GM21619 (cell line): ENCODE measurements around the gene CLEC12A.
"Not testable (repeated sequence)": the region's sequence is repeated elsewhere in the genome, so short reads cannot be mapped to it uniquely, and the experiment has no call there.

Experiments
- ATAC-seq: cut with Tn5 transposase; IDR thresholded peaks from one replicate; pipeline ENCODE4 v1.9.1; 2021; ENCODE audit not compliant: unreplicated experiment

Gene CLEC12A

DNA sequence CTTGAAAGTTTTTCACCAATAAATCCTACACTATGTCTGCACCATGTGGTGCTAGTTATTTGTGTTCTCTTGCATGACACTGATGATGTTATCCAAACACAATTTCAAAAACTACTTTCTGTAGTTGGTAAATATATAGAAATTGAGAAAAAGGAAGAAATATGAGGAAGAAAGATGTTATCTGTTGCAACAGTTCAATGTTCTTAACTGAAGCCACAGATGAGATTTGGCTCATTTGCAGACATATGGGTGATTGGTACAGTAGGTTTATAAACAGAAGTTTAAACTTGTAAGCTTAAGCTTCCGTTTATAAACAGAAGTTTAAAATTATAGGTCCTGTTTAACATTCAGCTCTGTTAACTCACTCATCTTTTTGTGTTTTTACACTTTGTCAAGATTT lies at the start of gene CLEC12A:
Gene CLEC12A, plus strand, starts transcription at position 229 of the 400 bp plus-strand sequence. CDS start 188 bp downstream, outside the sequence.
- ATAC-seq = no peak

DNA sequence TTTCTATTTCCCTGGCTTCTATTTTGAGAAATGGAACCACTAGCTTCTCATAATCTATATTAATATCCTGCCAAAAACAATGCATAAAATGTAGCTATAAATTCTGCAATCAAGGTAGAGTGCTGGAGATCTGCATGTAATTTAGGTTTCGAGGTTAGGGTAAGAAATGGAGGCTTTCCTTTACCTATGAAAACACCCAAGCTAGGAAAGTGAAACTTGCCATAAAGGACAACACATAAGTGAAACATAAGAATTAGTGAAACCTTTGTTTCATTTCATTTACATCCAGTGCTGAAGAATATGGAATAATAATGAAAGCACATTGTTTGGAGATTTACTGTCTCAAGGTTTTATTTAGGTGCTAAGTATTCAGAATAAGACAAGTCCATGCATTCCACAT lies 48.8 kb upstream of the CLEC12A start:
- ATAC-seq = no peak

DNA sequence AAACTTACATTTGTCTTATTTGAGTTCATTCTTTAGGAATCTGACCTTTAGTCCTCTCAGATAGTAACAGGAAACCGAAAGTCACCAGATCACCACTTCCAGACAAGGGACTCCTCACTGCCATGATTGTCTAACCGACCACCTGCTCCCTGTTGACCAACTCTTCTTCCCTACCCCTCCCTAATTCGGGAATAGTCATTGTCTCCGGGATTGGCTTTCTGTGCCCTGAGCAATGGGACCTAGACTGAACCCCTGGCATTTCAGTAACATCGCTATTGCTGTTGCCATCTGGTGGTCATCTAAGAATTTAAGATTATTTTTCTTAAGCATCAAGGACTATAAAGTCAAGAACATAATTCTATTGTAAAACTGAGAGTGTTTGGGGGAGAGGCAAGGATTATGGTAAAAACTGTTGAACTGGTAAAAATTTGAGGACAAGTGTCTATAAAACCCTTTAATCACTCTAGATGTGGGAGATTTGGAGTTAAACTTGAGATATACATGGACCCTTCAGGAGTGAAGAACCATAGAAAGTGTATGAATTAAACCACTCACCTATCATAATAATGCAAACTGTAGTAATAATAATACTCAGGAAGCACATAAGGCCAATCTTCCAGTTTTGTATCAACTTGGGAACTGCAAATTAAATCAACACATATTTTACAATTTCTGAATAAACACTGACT lies 45.4 kb upstream of the CLEC12A start:
- no peak for ATAC-seq

DNA sequence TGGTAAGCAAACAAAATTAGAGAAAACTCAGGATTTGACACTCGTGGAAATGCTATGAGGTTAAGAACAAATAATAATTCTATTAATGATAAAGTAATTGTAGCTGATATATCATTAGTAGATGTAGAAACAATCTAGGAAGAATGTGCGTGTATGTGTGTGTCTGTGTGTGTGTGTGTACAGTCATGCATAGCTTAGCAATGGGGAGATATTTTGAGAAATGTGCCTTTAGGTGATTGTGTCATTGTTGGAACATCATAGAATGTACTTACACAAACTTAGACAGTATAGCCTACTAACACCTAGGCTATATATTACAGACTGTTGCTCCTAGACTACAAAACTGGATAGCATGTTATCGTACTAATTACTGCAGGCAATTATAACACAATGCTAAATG lies 44.3 kb upstream of the CLEC12A start:
- ATAC-seq = no peak

DNA sequence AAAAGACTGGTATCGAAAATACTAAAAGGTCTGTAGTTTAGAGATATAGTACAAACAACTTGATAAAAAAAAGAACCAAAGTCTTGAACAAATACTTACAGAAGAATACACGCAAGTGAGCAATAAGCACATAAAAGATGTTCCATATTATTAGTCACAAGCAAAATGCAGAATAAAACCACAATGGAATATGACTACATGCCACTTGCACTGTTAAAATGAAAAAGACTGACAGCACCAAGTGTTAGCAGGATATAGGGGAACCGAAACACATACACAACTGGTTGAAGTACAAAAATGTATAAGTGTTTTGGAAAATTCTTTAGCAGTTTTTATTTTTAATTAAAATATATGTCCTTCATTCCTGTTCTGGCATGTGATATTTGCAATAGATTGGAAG lies 42.6 kb upstream of the CLEC12A start:
- no peak for ATAC-seq

DNA sequence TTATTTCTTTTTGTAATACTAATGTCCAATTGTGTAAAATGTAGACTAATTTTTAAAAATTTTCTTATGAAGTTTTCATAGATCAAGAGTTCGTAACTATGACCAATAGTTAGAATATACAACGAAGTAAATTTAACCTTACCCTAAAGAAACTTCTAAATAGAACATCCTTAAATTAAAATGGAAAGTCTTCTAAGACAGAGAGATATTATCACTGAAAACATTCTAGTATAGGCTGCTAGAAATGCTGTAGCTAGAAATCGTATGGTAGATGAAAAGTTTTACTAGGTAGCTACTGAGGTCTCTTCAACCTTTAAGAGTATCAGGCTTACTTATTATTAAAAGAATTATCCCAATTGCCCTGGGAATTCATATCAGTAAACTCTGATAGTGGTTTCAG lies 40.0 kb upstream of the CLEC12A start:
- ATAC-seq = no peak

DNA sequence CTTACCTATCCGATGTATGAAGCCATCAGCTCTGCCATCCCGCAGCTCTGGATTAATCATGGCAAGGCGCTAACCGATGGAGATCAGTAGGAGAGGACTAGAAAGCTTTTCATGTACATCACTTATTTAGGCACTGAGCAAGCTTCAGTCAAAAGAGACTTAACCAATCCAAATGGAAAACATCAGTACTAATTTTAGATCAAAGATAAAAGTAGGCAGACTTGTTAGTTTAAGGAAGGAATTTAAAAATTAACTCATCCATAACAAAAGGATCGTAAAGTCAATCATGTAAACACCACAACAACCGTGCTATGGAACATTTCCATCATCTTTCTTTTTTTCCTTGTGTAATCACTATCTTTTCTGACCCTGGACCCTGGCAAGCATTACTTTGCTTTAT lies 38.9 kb upstream of the CLEC12A start, which contains the start of gene CLEC2A:
Gene CLEC2A, minus strand, starts transcription at position 101 of the 400 bp plus-strand sequence. Its CDS starts 41 bp downstream, at position 60.
- no peak for ATAC-seq

DNA sequence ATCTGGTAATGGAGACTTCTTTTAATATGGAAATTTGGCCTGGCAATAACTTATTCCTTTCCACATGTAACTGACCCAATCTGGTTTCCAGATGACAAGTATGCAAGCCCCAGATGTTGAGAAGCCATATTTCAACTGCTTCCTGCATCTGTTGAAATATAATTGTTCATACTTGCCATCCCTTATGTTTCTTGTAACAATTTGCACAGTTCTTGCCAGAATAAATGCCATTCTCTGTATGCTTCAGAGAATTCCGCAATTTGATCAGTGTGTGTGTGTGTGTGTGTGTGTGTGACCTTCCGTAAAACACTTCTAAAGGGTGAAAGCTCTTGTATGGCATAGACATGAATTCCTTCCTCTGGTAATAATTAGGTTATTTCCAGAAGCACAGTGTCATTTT lies 37.3 kb upstream of the CLEC12A start:
- ATAC-seq = no peak

DNA sequence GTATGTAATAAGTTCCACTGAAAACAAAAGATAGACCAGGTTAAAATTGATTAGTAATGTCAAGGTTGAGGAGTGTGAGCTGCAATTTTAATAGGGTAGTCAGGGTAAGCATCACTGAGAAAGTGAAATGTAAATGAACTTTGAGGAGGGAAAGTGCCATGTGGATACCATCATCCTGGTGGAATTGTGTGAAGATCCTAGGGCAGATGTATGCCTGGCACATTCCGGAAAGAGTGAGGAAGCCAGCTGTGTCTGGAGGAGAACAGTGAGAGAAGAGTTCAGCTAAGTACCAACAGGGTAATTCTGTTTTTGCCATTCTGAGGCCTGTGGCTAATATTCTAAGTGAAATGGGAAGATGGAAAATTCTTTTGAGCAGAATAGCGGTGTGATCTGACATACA lies 36.2 kb upstream of the CLEC12A start:
- no peak for ATAC-seq

DNA sequence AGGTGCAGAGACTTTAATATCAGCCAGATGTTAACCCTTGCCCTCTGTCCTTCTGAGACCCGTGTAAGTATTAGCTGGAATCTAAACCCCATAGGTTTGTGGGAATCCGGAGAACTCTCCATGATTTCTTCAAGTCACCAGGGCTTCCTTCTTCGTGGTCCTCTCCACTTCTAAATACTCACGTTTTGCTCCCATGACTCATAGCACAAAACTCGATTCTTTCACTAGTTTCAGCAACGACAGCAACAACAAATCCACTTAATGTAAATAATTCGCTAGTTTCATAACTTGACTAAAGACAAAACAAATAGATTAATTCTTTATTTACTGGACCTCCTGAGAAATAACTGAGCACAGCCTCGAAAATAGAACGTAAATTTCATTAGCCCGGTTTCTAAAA lies 34.6 kb upstream of the CLEC12A start:
- no peak for ATAC-seq

DNA sequence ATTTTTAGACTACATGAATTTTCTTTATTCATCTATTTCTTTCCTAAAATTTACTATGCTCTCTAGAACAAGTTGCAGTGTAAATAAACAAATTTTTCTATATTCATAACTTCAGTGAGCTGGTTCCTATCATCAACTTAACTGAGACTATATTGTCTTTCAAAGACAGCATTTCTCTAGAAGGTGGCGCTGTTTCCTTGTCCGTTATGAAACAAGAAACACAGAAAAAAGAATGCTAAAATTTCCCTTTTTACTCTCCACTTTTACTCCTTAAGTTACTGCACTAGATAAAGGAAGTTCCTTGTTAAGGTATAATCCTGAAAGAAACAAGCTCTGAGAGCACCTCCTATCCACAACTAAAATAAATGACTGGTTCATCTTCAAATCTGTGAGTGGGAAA lies 30.8 kb upstream of the CLEC12A start:
- no peak for ATAC-seq

DNA sequence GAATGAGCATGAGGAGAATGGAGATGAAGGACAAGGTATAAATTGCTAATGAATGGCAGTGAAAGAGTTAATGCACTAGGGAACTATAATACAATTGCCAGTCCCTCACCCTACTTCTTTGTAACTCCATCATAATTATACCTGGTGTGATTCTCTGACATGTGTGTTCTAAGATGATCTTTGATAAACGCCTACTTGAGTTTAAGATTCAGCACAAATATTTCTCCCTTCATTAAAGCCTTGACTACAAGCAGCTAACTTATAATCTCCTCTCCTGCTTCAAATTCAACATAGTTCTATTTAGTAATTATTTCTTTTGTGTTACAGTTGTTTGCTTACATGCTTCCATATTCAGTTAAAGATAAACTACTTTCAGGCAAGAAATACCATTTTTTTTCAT lies 29.4 kb upstream of the CLEC12A start:
- ATAC-seq = no peak

DNA sequence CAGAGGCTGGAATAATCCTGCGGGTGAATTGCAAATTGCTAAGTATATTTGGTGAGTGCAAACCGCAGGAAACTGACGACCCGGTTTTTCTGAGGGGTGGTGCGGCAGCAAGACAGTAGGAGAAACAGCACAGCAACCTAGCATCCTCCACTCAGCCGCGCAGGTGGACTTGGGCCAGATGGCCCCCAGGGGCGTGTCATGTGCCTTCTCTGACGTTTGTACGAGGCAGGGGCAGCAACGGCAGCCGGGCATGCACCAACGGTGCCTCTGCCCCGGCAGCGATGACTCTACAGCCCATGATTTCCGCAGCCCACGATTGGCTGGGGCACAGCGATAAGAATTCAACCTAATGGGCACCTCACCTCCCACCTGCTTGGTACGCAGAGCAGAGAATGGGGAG lies 28.0 kb upstream of the CLEC12A start:
- ATAC-seq = no peak

DNA sequence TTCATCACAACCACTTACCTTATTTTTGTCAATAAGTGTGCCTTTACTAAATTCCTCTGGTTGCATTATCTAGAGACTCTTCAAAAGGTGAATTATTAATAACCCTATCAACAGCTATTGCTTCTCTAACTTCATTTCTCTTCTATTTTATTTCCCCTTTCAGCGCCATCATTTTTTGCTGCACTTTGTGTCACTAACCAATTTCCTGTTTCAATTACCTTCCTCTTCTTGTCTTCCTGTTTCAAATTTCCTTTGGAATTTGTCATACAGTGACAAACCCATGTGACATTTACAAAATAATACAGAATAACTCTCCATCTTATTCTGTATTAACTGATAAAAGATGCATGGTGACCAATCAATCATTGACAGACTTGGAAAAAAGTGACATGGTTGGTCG lies 26.8 kb upstream of the CLEC12A start:
- ATAC-seq = no peak

DNA sequence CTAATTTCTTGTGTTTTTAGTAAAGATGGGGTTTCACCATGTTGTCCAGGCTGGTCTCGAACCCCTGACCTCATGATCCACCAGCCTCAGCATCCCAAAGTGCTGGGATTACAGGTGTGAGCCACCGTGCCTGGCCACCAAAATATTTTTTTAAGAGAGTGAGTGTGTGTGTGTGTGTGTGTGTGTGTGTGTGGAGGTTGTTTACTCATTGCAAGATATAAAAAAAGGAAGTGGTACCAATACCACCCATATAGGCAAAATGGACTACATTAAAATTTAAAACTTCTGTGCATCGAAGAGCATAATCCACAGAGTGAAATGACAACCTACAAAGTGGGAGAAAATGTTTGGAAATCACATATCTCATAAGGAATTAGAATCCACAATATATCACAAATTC lies 23.5 kb upstream of the CLEC12A start:
- no peak for ATAC-seq

DNA sequence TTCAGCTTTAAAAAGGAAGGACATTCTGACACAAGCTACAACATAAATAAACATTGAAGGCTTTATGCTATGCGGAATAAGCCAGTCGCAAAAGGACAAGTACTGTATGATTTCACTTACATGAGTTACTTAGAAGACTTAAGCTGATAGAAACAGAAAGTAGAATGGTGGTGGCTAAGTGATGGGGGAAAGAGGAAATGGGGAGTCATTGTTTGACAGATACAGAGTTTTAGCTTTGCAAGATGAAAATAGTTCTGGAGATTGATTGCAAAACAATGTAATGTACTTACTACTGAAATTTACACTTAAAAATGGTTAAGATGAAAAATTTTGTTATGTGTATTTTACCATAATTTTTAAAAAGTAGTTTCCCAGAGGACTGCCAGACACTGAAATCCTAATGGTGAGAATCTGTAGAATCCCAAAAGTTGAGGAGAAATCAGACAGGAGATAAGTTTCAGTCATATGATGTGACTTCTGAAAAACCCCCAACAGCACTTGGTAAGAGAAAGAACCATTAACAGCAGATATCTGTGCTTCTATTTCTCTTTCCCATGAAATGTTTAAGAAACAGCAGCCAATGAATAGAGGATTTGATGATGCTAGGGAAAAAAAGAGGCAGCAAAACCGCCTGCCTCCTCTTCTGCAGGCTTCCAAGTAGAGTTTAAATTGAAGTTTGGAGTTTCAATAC lies 22.5 kb upstream of the CLEC12A start:
- ATAC-seq = peak; percentile 90

DNA sequence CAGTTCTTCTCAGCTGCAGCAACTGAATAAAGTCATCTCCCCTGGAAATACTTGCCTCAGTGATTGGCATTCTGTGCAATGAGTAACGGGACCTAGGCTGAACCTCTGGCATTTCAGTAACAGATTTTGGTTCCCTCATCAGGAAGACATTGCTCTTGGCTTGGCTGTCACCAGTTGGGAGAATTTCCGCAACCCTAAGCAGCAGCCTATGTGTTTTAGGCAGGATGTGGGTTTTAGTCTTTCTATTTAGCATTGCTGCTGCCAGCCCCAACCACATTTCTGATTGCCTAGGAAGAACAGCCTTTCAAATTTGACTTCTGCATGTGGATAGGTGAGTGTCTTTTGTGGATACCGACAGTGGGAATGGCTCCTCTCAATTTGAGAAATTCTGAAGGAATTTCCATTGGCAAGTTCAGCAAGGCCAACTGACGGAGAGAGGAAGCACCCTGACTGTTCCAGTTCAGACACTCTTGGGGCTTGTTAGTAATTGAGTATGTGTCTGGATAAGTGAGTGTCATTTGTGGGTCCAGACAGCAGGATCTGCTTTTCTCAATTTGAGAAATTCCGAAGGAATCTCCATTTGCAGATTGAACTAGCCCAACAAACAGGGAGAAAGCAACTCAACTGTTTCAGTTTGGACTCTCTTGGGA lies 20.1 kb upstream of the CLEC12A start:
- ATAC-seq = peak; percentile 37

DNA sequence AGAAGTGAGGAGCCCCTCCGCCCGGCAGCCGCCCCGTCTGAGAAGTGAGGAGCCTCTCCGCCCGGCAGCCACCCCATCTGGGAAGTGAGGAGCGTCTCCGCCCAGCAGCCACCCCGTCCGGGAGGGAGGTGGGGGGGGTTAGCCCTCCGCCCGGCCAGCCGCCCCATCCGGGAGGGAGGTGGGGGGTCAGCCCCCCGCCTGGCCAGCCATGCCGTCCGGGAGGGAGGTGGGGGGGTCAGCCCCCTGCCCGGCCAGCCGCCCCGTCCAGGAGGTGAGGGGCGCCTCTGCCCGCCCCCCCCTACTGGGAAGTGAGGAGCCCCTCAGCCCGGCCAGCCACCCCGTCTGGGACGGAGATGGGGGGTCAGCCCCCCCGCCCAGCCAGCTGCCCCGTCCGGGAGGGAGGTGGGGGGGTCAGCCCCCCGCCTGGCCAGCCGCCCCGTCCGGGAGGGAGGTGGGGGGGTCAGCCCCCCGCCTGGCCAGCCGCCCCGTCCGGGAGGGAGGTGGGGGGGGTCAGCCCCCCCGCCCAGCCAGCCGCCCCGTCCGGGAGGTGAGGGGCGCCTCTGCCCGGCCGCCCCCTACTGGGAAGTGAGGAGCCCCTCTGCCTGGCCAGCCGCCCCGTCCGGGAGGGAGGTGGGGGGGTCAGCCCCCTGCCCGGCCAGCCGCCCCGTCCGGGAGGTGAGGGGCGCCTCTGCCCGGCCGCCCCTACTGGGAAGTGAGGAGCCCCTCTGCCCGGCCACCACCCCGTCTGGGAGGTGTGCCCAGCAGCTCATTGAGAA lies 18.1 kb upstream of the CLEC12A start:
- not testable (repeated sequence) for ATAC-seq

DNA sequence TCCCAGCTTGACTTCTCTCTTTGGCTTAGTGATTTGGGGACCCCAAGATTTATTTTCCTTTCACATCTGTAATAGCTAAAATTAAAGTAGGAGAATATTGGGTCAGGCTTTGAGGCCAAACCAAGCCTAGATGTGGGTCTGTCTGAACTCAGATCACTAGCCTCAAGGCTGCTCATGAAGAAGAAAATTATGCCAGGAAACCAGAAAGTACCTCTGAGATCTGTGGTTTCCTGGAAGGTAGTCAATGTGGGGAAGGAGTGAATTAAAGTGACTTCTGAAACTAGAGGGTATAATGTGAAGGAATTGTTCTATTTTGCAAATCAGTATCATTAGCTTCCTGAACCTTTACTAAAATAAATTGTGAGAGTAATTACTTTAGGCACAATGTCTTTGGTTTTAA lies 13.4 kb upstream of the CLEC12A start:
- ATAC-seq = no peak

DNA sequence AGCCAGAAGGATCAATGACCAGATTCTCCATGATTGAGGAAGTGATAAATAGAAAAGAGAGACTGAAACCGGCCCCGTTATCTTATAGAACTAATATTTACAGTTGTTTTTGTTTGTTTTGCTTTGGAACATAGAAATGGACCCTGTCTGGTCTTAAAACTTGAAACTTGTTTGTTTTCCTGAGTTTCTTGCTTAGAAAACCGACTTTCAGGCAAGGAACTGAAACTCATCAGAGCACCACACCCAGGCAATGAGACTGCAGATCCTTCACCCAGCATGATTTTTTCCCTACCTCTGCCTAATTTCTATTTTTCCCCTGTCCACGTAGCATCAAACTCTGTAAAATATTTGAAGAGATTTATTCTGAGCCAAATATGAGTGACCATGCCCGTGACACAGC lies 10.6 kb upstream of the CLEC12A start:
- ATAC-seq = no peak

DNA sequence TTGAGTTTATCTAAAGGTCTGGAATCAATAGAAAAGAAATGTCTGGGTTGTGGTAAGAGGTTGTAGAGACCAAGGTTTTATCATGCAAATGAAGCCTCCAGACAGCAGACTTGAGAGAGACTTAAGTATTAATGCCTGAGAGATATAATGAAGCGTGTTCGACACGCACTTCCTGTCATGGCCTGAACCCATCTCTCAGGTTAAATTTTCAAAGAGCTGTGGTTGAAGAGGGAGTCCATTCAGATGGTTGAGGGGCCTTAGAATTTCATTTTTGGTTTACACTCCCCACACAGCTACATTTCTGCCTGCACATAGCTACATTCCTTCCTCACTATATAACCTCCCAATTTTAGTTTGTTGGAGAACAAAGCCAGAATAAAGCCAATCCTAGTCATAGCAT lies 10.1 kb upstream of the CLEC12A start:
- no peak for ATAC-seq
